NB4 (cell line): Measurements from ENCODE around the gene LSAMP.

Source experiments
- MYC ChIP-seq: IDR thresholded peaks from 2 replicates; pipeline ENCODE4 v1.6.1; 2011; ENCODE audit warnings: low read depth, low read length
- POLR2A ChIP-seq: IDR thresholded peaks from 2 replicates; pipeline ENCODE4 v1.6.1; 2011; ENCODE audit warnings: mild to moderate bottlenecking; ENCODE audit not compliant: insufficient read length; ENCODE audit errors: extremely low read depth
- TF ChIP-seq, protein P1 (sequence below): IDR thresholded peaks from one replicate; pipeline ENCODE4 v1.5.1; 2012; ENCODE audit warnings: low read depth, low read length
- TF ChIP-seq, protein P2 (sequence below): IDR thresholded peaks from 2 replicates; pipeline ENCODE4 v1.6.1; 2011; ENCODE audit warnings: low read depth, low read length

DNA sequence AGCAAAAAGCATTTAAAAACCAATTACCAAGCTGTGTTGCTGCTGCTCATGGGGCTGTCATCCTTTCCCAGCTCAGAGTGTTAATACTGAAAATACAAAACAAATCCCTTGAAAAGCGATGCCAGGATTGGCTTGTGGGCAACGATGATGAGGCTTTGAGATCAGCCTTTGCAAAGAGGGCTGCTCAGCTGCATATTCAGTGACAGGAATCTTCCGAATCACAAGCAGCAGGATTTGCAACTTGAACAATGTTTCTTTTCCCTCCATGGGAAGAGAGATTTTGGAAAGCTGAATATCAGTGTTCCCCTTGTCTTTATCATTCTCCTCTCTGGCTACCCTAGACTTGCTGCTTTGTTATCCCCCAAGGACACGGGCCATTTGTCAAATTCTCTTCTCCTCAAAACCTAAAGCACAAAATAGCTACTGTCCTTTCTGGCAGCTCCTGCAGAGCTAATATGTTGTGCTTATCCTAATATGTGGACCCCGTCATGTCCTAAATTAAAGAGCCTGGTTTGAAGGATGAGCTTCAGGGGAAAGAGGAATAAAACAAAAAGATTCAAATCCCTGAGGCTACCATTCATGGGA, 446.2 kb downstream of the LSAMP start:
- TF ChIP-seq, protein P1, sequence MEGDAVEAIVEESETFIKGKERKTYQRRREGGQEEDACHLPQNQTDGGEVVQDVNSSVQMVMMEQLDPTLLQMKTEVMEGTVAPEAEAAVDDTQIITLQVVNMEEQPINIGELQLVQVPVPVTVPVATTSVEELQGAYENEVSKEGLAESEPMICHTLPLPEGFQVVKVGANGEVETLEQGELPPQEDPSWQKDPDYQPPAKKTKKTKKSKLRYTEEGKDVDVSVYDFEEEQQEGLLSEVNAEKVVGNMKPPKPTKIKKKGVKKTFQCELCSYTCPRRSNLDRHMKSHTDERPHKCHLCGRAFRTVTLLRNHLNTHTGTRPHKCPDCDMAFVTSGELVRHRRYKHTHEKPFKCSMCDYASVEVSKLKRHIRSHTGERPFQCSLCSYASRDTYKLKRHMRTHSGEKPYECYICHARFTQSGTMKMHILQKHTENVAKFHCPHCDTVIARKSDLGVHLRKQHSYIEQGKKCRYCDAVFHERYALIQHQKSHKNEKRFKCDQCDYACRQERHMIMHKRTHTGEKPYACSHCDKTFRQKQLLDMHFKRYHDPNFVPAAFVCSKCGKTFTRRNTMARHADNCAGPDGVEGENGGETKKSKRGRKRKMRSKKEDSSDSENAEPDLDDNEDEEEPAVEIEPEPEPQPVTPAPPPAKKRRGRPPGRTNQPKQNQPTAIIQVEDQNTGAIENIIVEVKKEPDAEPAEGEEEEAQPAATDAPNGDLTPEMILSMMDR = no peak
- TF ChIP-seq POLR2A (no peak), MYC (no peak)
- TF ChIP-seq, protein P2, sequence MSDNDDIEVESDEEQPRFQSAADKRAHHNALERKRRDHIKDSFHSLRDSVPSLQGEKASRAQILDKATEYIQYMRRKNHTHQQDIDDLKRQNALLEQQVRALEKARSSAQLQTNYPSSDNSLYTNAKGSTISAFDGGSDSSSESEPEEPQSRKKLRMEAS = no peak
